Suprapubic skin (tissue), 4 donors: ENCODE measurements around the gene MCF2L2. TPM values are rescaled to one million over a fixed set of nuclear protein-coding genes. Genes with fewer than 3 reads are reported as not detected.
A peak's percentile ranks its signal among the peaks of the same experiment; 100 is the strongest.
"Not testable (repeated sequence)": the region's sequence is repeated elsewhere in the genome, so short reads cannot be mapped to it uniquely, and the experiment has no call there.

Source experiments
- DNase-seq, 2 donors: peaks; one replicate each; pipeline ENCODE4 v3.0.0-alpha.2; 2019; ENCODE audit warnings: low spot score in 2 of 2
- H3K27ac ChIP-seq: fragments of 200-600 bp; sonication (generic); one replicate; pipeline ENCODE4 v1.5.1; 2019
- H3K27me3 ChIP-seq: fragments of 200-600 bp; sonication (generic); one replicate; pipeline ENCODE4 v1.5.1; 2019
- H3K36me3 ChIP-seq: fragments of 200-600 bp; sonication (generic); one replicate; pipeline ENCODE4 v1.5.1; 2019
- H3K4me1 ChIP-seq: fragments of 200-600 bp; sonication (generic); one replicate; pipeline ENCODE4 v1.5.1; 2019
- H3K4me3 ChIP-seq: fragments of 200-600 bp; sonication (generic); one replicate; pipeline ENCODE4 v1.5.1; 2019; ENCODE audit warnings: mild to moderate bottlenecking
- H3K9me3 ChIP-seq: fragments of 200-600 bp; sonication (generic); one replicate; pipeline ENCODE4 v1.5.1; 2019
- CTCF ChIP-seq, 2 donors: fragments of 200-600 bp in 1 of 2; fragments of 450-650 bp in 1 of 2; sonication (generic) in 1 of 2; IDR thresholded peaks; one replicate each; pipeline ENCODE4 v1.5.1; 2016 to 2019; ENCODE audit warnings: antibody characterized with exemption in 2 of 2, mild to moderate bottlenecking in 1 of 2, moderate library complexity in 1 of 2
- EP300 ChIP-seq: sonication (generic); formaldehyde crosslinking; IDR thresholded peaks from one replicate; pipeline ENCODE4 v1.6.1; 2017; ENCODE audit warnings: antibody characterized with exemption
- POLR2A ChIP-seq, 2 donors: fragments of 450-650 bp; IDR thresholded peaks; one replicate each; pipeline ENCODE4 v1.6.1; 2017; ENCODE audit warnings: antibody characterized with exemption in 2 of 2, mild to moderate bottlenecking in 2 of 2, moderate library complexity in 2 of 2
- POLR2AphosphoS5 ChIP-seq, 3 donors: sonication (generic); formaldehyde crosslinking; IDR thresholded peaks; one replicate each; pipeline ENCODE4 v1.6.1; 2017; ENCODE audit warnings: antibody characterized with exemption in 3 of 3
- WGBS: methylation state at CpG from one replicate; pipeline ENCODE4 v1.1.5; 2018; 5-methylcytosine and 5-hydroxymethylcytosine counted together
- total RNA-seq, 4 donors: library from RNA; depleted of rRNA; stranded (reverse); fragments of >200 nt; gene quantifications; one replicate each; pipeline ENCODE4 v1.1.0, GENCODE V29; 2016

Gene MCF2L2
- total RNA-seq, 4 donors from 2014 or later, result 0.36 to 2.2 (median 0.64) TPM

DNA sequence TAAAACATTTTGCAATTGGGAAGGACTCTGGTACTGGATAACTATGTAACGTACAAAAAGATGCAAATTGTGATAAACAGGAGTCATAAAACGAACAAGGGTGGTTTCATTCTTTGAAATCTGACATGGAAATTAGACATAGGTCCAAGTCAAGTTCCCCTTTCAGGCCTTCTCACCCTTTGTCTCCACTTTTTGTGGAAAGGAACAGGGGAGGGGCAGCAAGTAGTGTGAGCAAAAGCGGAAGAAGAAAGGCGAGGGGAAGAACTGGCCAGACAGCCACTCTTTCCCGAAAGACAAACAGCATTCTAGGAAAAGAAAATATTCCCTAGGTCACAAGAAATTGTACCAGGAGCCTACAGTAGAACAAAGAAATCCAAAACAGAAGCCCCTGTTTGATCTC lies 52.6 kb downstream of the MCF2L2 start:
- Histone ChIP-seq H3K27ac (no peak overlapping the region), H3K4me3 (no peak overlapping the region), H3K4me1 (peaks cover 5% of the 10 kb centered on the region), H3K9me3 (no peaks in the 10 kb centered on the region), H3K27me3 (no peaks in the 10 kb centered on the region), H3K36me3 (no peaks in the 10 kb centered on the region)
- TF ChIP-seq POLR2AphosphoS5 (IDR thresholded peaks at IDR 0.05), result no peak
- no peak for TF ChIP-seq CTCF (IDR thresholded peaks at IDR 0.05)
- no peak for TF ChIP-seq POLR2A (IDR thresholded peaks at IDR 0.05)
- TF ChIP-seq EP300, result no peak
- DNase-seq, result no peak
- 71% methylated on average over 5 of the region's 5 CpGs for WGBS

- Histone ChIP-seq H3K27ac (no peak overlapping the region), H3K4me3 (no peak overlapping the region), H3K27me3 (no peaks in the 10 kb centered on the region), H3K4me1 (peaks cover 5% of the 10 kb centered on the region), H3K36me3 (no peaks in the 10 kb centered on the region), H3K9me3 (no peaks in the 10 kb centered on the region)
- DNase-seq, result no peak
- no peak for TF ChIP-seq POLR2AphosphoS5 (IDR thresholded peaks at IDR 0.05)
- TF ChIP-seq CTCF (IDR thresholded peaks at IDR 0.05), result no peak
- no peak for TF ChIP-seq EP300
- TF ChIP-seq POLR2A (IDR thresholded peaks at IDR 0.05), result no peak
- WGBS, result 95% methylated on average over 6 of the region's 6 CpGs
Observed at GRCh38 chr3:183375337-183375736, 53.1 kb downstream of the MCF2L2 start.

DNA sequence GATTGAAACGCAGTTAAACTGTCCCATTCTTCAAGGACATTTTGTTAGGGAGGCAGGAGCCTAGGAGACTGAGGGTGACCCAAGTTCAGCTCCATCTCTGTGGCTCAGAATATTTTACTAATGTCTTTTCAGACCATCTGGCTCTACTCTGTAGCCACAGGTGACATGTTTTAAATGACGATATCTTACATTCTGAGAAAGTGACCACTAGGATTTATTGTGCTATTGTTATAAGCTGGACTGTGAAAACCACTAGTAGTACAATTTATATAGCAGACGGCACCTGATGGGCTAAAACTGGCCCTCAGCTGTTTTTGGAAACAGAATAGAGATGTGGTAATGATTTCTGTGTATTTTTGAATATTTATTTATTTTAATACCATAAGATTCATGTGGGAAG lies 55.5 kb downstream of the MCF2L2 start:
- Histone ChIP-seq H3K27ac (no peak overlapping the region), H3K27me3 (no peaks in the 10 kb centered on the region), H3K4me1 (peaks cover 9% of the 10 kb centered on the region), H3K4me3 (no peak overlapping the region), H3K9me3 (no peaks in the 10 kb centered on the region), H3K36me3 (no peaks in the 10 kb centered on the region)
- WGBS, result 76% methylated on average over 3 of the region's 3 CpGs
- no peak for DNase-seq
- no peak for TF ChIP-seq POLR2AphosphoS5 (IDR thresholded peaks at IDR 0.05)
- no peak for TF ChIP-seq POLR2A (IDR thresholded peaks at IDR 0.05)
- no peak for TF ChIP-seq EP300
- TF ChIP-seq CTCF (IDR thresholded peaks at IDR 0.05), result no peak

- H3K4me1 ChIP-seq, H3K27me3 ChIP-seq, H3K4me3 ChIP-seq, H3K36me3 ChIP-seq, DNase-seq, H3K9me3 ChIP-seq: not testable (repeated sequence)
- 77% methylated on average over 5 of the region's 5 CpGs for WGBS
- peak overlapping the region; percentile 65 for H3K27ac ChIP-seq
Observed at GRCh38 chr3:183371600-183371968, 56.8 kb downstream of the MCF2L2 start.

DNA sequence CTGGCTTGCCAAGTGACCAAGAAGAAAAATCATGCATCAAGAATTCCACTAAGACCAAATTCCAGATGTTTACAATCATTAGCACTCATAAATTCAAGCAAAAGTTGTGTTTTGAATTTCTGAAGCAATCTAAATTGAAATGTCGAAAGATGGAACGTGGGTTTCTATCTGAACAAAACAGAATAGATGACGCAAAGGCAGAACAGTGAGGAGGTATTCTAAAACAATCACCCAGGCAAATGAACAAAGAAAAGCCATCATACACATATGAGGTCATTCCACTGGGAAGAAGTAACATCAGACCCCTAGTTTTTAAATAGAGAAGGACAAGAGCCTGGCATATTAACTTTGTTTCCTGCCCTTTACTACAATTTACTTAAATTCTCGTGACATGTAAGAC lies 58.0 kb downstream of the MCF2L2 start:
- TF ChIP-seq EP300 (no peak), CTCF (IDR thresholded peaks at IDR 0.05) (no peak), POLR2A (IDR thresholded peaks at IDR 0.05) (no peak), POLR2AphosphoS5 (IDR thresholded peaks at IDR 0.05) (no peak)
- H3K4me1 ChIP-seq, result peaks cover 9% of the 10 kb centered on the region
- H3K27ac ChIP-seq, result peak overlapping the region; percentile 61
- H3K9me3 ChIP-seq, result no peaks in the 10 kb centered on the region
- H3K36me3 ChIP-seq, result no peaks in the 10 kb centered on the region
- no peak overlapping the region for H3K4me3 ChIP-seq
- 83% methylated on average over 4 of the region's 4 CpGs for WGBS
- H3K27me3 ChIP-seq, result no peaks in the 10 kb centered on the region
- no peak for DNase-seq

- no peaks in the 10 kb centered on the region for H3K27me3 ChIP-seq
- H3K27ac ChIP-seq, result peak overlapping the region; percentile 61
- H3K9me3 ChIP-seq, result no peaks in the 10 kb centered on the region
- no peaks in the 10 kb centered on the region for H3K36me3 ChIP-seq
- peaks cover 9% of the 10 kb centered on the region for H3K4me1 ChIP-seq
- no peak for TF ChIP-seq CTCF (IDR thresholded peaks at IDR 0.05)
- TF ChIP-seq POLR2AphosphoS5 (IDR thresholded peaks at IDR 0.05), result no peak
- TF ChIP-seq POLR2A (IDR thresholded peaks at IDR 0.05), result no peak
- no peak for TF ChIP-seq EP300
- 57% methylated on average over 2 of the region's 2 CpGs for WGBS
- H3K4me3 ChIP-seq, result no peak overlapping the region
- DNase-seq, result no peak
Observed at GRCh38 chr3:183369627-183370026, 58.8 kb downstream of the MCF2L2 start.
